Upper lobe of right lung (tissue), 1 donor: Measurements from ENCODE around the gene AP1M1. TPM values are rescaled to one million over a fixed set of nuclear protein-coding genes. Genes with fewer than 3 reads are reported as not detected.
"Not testable (repeated sequence)": the region's sequence is repeated elsewhere in the genome, so short reads cannot be mapped to it uniquely, and the experiment has no call there.

Source experiments
- ATAC-seq: fragments of 200-7000 bp; cut with Tn5 transposase; one replicate; pipeline ENCODE4 v1.9.1; 2020; ENCODE audit warnings: mild to moderate bottlenecking, moderate library complexity
- DNase-seq: peaks from one replicate; pipeline ENCODE4 v3.0.0-alpha.2; 2020
- H3K27ac ChIP-seq: fragments of 200-600 bp; one replicate; pipeline ENCODE4 v1.8.0; 2022
- H3K27me3 ChIP-seq: fragments of 200-600 bp; one replicate; pipeline ENCODE4 v1.8.0; 2022; ENCODE audit warnings: mild to moderate bottlenecking
- H3K36me3 ChIP-seq: fragments of 200-600 bp; one replicate; pipeline ENCODE4 v1.8.0; 2022
- H3K4me1 ChIP-seq: fragments of 200-600 bp; one replicate; pipeline ENCODE4 v1.8.0; 2022
- H3K4me3 ChIP-seq: fragments of 200-600 bp; one replicate; pipeline ENCODE4 v1.8.0; 2022; ENCODE audit warnings: mild to moderate bottlenecking
- H3K9me3 ChIP-seq: fragments of 200-600 bp; one replicate; pipeline ENCODE4 v1.8.0; 2022
- intact Hi-C: fragments of 100-400 bp; cut with DNase I; formaldehyde crosslinking; loops from one replicate; pipeline ENCODE4 v1.11.0; 2022
- total RNA-seq: library from RNA; stranded (reverse); fragmentation: NEBNext Ultra II Directional; extraction: Animal tissue kit (Norgen Biotek cat#: 25700); gene quantifications from one replicate; pipeline ENCODE4 v1.2.1, GENCODE V29; 2021
- TF ChIP-seq, protein P1 (sequence below): fragments of 200-600 bp; IDR thresholded peaks from one replicate; pipeline ENCODE4 v1.8.0; 2022; ENCODE audit warnings: antibody characterized with exemption
- donor health status: DM: no; HTN: yes; CAD: no; lungs with severe emphysema.

Gene AP1M1
- total RNA-seq, 1 donor from 2014 or later, result 72.1 TPM

- Histone ChIP-seq H3K4me1 (peaks cover 56% of the 10 kb centered on the region), H3K9me3 (no peaks in the 10 kb centered on the region), H3K27ac (peak overlapping the region; percentile 97), H3K4me3 (peak overlapping the region; percentile 35), H3K36me3 (no peaks in the 10 kb centered on the region), H3K27me3 (no peaks in the 10 kb centered on the region)
- ATAC-seq, result no peak
- DNase-seq, result no peak
- TF ChIP-seq, protein P1, sequence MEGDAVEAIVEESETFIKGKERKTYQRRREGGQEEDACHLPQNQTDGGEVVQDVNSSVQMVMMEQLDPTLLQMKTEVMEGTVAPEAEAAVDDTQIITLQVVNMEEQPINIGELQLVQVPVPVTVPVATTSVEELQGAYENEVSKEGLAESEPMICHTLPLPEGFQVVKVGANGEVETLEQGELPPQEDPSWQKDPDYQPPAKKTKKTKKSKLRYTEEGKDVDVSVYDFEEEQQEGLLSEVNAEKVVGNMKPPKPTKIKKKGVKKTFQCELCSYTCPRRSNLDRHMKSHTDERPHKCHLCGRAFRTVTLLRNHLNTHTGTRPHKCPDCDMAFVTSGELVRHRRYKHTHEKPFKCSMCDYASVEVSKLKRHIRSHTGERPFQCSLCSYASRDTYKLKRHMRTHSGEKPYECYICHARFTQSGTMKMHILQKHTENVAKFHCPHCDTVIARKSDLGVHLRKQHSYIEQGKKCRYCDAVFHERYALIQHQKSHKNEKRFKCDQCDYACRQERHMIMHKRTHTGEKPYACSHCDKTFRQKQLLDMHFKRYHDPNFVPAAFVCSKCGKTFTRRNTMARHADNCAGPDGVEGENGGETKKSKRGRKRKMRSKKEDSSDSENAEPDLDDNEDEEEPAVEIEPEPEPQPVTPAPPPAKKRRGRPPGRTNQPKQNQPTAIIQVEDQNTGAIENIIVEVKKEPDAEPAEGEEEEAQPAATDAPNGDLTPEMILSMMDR, result no peak
- intact Hi-C loops, result no loop called here
Measured at GRCh38 chr19:16284505-16284904, 86.8 kb downstream of the AP1M1 start.

DNA sequence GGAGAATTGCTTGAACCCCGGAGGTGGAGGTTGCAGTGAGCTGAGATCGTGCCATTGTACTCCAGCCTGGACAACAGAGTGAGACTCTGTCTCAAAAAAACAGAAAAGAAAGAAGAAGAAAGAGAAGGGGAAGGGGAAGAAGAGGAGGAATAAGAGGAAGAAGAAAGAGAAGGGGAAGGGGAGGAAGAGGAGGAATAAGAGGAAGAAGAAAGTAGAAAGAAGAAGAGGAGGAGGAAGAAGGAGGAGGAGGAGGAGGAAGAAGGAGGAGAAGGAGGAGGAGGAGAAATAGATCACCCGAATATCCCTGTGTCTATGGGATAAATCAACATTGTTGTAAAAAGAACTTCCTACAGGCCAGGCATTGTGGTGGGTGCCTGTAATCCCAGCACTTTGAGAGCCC, 87.4 kb downstream of the AP1M1 start:
- Histone ChIP-seq H3K4me1 (peaks cover 50% of the 10 kb centered on the region), H3K27ac (peak overlapping the region; percentile 97)
- H3K9me3 ChIP-seq, intact Hi-C loops, H3K4me3 ChIP-seq, H3K36me3 ChIP-seq, DNase-seq, ATAC-seq, H3K27me3 ChIP-seq: not testable (repeated sequence)

GRCh38 chr19:16285769-16286498, 88.2 kb downstream of the AP1M1 start:
- peak overlapping the region; percentile 11 for H3K4me3 ChIP-seq
- TF ChIP-seq, protein P1, result no peak
- peaks cover 49% of the 10 kb centered on the region for H3K4me1 ChIP-seq
- ATAC-seq (peak; percentile 2), DNase-seq (no peak)
- H3K27ac ChIP-seq, result peak overlapping the region; percentile 97
- no peaks in the 10 kb centered on the region for H3K36me3 ChIP-seq
- no peaks in the 10 kb centered on the region for H3K27me3 ChIP-seq
- no peaks in the 10 kb centered on the region for H3K9me3 ChIP-seq
- intact Hi-C loops, result no loop called here

- H3K4me3 ChIP-seq, result no peak overlapping the region
- H3K27ac ChIP-seq, result no peak overlapping the region
- no peaks in the 10 kb centered on the region for H3K9me3 ChIP-seq
- peaks cover 34% of the 10 kb centered on the region for H3K4me1 ChIP-seq
- TF ChIP-seq, protein P1, result no peak
- ATAC-seq, result no peak
- no peaks in the 10 kb centered on the region for H3K36me3 ChIP-seq
- no peak for DNase-seq
- H3K27me3 ChIP-seq, result no peaks in the 10 kb centered on the region
- intact Hi-C loops, result no loop called here
Measured at GRCh38 chr19:16288544-16288943, 90.8 kb downstream of the AP1M1 start.

- ATAC-seq, result no peak
- H3K9me3 ChIP-seq, result no peaks in the 10 kb centered on the region
- H3K4me3 ChIP-seq, result no peak overlapping the region
- TF ChIP-seq, protein P1, result no peak
- H3K27me3 ChIP-seq, result no peaks in the 10 kb centered on the region
- H3K36me3 ChIP-seq, result no peaks in the 10 kb centered on the region
- intact Hi-C loops, result no loop called here
- no peak for DNase-seq
- peaks cover 23% of the 10 kb centered on the region for H3K4me1 ChIP-seq
- H3K27ac ChIP-seq, result no peak overlapping the region
Measured at GRCh38 chr19:16289594-16289993, 91.9 kb downstream of the AP1M1 start.

- H3K27me3 ChIP-seq, result no peaks in the 10 kb centered on the region
- DNase-seq, result no peak
- H3K4me1 ChIP-seq, result peaks cover 17% of the 10 kb centered on the region
- TF ChIP-seq, protein P1, result no peak
- no peak overlapping the region for H3K27ac ChIP-seq
- no peak overlapping the region for H3K4me3 ChIP-seq
- intact Hi-C loops, result no loop called here
- H3K36me3 ChIP-seq, result no peaks in the 10 kb centered on the region
- H3K9me3 ChIP-seq, result no peaks in the 10 kb centered on the region
- no peak for ATAC-seq
Measured at GRCh38 chr19:16290692-16291091, 93.0 kb downstream of the AP1M1 start.
